HUES6 (cell line): ENCODE results near the gene CA7.

ENCODE experiments used
- H3K27ac ChIP-seq: 2 replicates; pipeline ENCODE4 v1.7.0; 2013; ENCODE audit warnings: low read depth, mild to moderate bottlenecking, low read length, inconsistent platforms
- H3K27me3 ChIP-seq: 2 replicates; pipeline ENCODE4 v1.6.1; 2013; ENCODE audit warnings: low read length; ENCODE audit not compliant: control insufficient read depth, insufficient read depth
- H3K36me3 ChIP-seq: 2 replicates; pipeline ENCODE4 v1.6.1; 2013; ENCODE audit warnings: low read length; ENCODE audit not compliant: control insufficient read depth, insufficient read depth
- H3K4me1 ChIP-seq: 2 replicates; pipeline ENCODE4 v1.6.1; 2013; ENCODE audit warnings: low read length; ENCODE audit not compliant: control insufficient read depth, insufficient read depth
- H3K4me3 ChIP-seq: 2 replicates; pipeline ENCODE4 v1.5.1; 2013; ENCODE audit warnings: low read depth, low read length
- H3K9ac ChIP-seq: one replicate; pipeline ENCODE4 v1.6.1; 2013; ENCODE audit warnings: mild to moderate bottlenecking, low read length
- H3K9me3 ChIP-seq: 2 replicates; pipeline ENCODE4 v1.6.1; 2013; ENCODE audit warnings: low read depth, low read length; ENCODE audit not compliant: control insufficient read depth, insufficient read depth

Gene CA7

GRCh38 chr16:66846266-66846665, 2.1 kb downstream of the CA7 start:
- H3K9me3 ChIP-seq: no peaks in the 10 kb centered on the region
- H3K27ac ChIP-seq: no peak overlapping the region
- H3K9ac ChIP-seq: no peak overlapping the region
- no peaks in the 10 kb centered on the region for H3K36me3 ChIP-seq
- H3K4me3 ChIP-seq: no peak overlapping the region
- H3K27me3 ChIP-seq: peaks cover 80% of the 10 kb centered on the region
- H3K4me1 ChIP-seq: no peaks in the 10 kb centered on the region

GRCh38 chr16:66846831-66847230, 2.6 kb downstream of the CA7 start:
- no peaks in the 10 kb centered on the region for H3K4me1 ChIP-seq
- H3K9me3 ChIP-seq: no peaks in the 10 kb centered on the region
- peaks cover 75% of the 10 kb centered on the region for H3K27me3 ChIP-seq
- no peaks in the 10 kb centered on the region for H3K36me3 ChIP-seq
- no peak overlapping the region for H3K4me3 ChIP-seq
- H3K9ac ChIP-seq: no peak overlapping the region
- H3K27ac ChIP-seq: no peak overlapping the region

GRCh38 chr16:66847533-66848067, 3.4 kb downstream of the CA7 start:
- no peaks in the 10 kb centered on the region for H3K9me3 ChIP-seq
- peaks cover 68% of the 10 kb centered on the region for H3K27me3 ChIP-seq
- no peak overlapping the region for H3K27ac ChIP-seq
- H3K36me3 ChIP-seq: no peaks in the 10 kb centered on the region
- no peak overlapping the region for H3K4me3 ChIP-seq
- no peak overlapping the region for H3K9ac ChIP-seq
- H3K4me1 ChIP-seq: no peaks in the 10 kb centered on the region

- H3K36me3 ChIP-seq: no peaks in the 10 kb centered on the region
- H3K27me3 ChIP-seq: peaks cover 63% of the 10 kb centered on the region
- H3K4me3 ChIP-seq: no peak overlapping the region
- no peaks in the 10 kb centered on the region for H3K9me3 ChIP-seq
- no peak overlapping the region for H3K9ac ChIP-seq
- no peak overlapping the region for H3K27ac ChIP-seq
- no peaks in the 10 kb centered on the region for H3K4me1 ChIP-seq
These were observed 4.0 kb downstream of the CA7 start for GRCh38 chr16:66848172-66848571.

- Histone ChIP-seq H3K36me3 (no peaks in the 10 kb centered on the region), H3K4me3 (no peak overlapping the region), H3K27me3 (peaks cover 58% of the 10 kb centered on the region), H3K4me1 (no peaks in the 10 kb centered on the region), H3K9me3 (no peaks in the 10 kb centered on the region), H3K9ac (no peak overlapping the region), H3K27ac (no peak overlapping the region)
These were observed 4.8 kb downstream of the CA7 start for GRCh38 chr16:66849021-66849420.

GRCh38 chr16:66849549-66849948, 5.3 kb downstream of the CA7 start:
- no peak overlapping the region for H3K4me3 ChIP-seq
- no peak overlapping the region for H3K27ac ChIP-seq
- no peak overlapping the region for H3K9ac ChIP-seq
- H3K36me3 ChIP-seq: no peaks in the 10 kb centered on the region
- H3K9me3 ChIP-seq: no peaks in the 10 kb centered on the region
- no peaks in the 10 kb centered on the region for H3K4me1 ChIP-seq
- H3K27me3 ChIP-seq: peaks cover 53% of the 10 kb centered on the region

GRCh38 chr16:66850115-66850815, 6.1 kb downstream of the CA7 start:
- no peaks in the 10 kb centered on the region for H3K36me3 ChIP-seq

GRCh38 chr16:66851166-66851964, 7.2 kb downstream of the CA7 start:
- Histone ChIP-seq H3K36me3 (no peaks in the 10 kb centered on the region), H3K9me3 (no peaks in the 10 kb centered on the region), H3K4me3 (no peak overlapping the region), H3K9ac (no peak overlapping the region), H3K27me3 (peaks cover 35% of the 10 kb centered on the region), H3K27ac (no peak overlapping the region), H3K4me1 (no peaks in the 10 kb centered on the region)

More at GRCh38 chr16:66850115-66850815, 6.1 kb downstream of the CA7 start:
- H3K9ac ChIP-seq: no peak overlapping the region
- no peaks in the 10 kb centered on the region for H3K4me1 ChIP-seq
- no peak overlapping the region for H3K4me3 ChIP-seq
- H3K27ac ChIP-seq: no peak overlapping the region
- peaks cover 46% of the 10 kb centered on the region for H3K27me3 ChIP-seq
- no peaks in the 10 kb centered on the region for H3K9me3 ChIP-seq

GRCh38 chr16:66853261-66854139, 9.3 kb downstream of the CA7 start:
- no peaks in the 10 kb centered on the region for H3K4me1 ChIP-seq
- no peaks in the 10 kb centered on the region for H3K36me3 ChIP-seq

GRCh38 chr16:66856184-66856730, 12.0 kb downstream of the CA7 start:
- Histone ChIP-seq H3K4me1 (no peaks in the 10 kb centered on the region), H3K4me3 (no peak overlapping the region), H3K27ac (no peak overlapping the region), H3K9ac (no peak overlapping the region), H3K27me3 (peaks cover 4% of the 10 kb centered on the region; the same call in 1 of the 2 replicates), H3K36me3 (no peaks in the 10 kb centered on the region), H3K9me3 (no peaks in the 10 kb centered on the region)

More at GRCh38 chr16:66853261-66854139, 9.3 kb downstream of the CA7 start:
- H3K27me3 ChIP-seq: peaks cover 14% of the 10 kb centered on the region; the same call in 1 of the 2 replicates
- no peak overlapping the region for H3K4me3 ChIP-seq
- H3K27ac ChIP-seq: no peak overlapping the region
- H3K9me3 ChIP-seq: no peaks in the 10 kb centered on the region
- no peak overlapping the region for H3K9ac ChIP-seq
